ENCODE data around the gene TNFRSF13B. TPM values are rescaled to one million over a fixed set of nuclear protein-coding genes. Genes with fewer than 3 reads are reported as not detected.
"Not testable (repeated sequence)": the region's sequence is repeated elsewhere in the genome, so short reads cannot be mapped to it uniquely, and the experiment has no call there.

Gene TNFRSF13B
- total and polyA plus RNA-seq, 2 donors (not counting 3 experiments of a cell fraction or from before 2014, with no cell fraction given) = not detected

GRCh38 chr17:16922386-16923096 lies 49.4 kb downstream of the TNFRSF13B start:
- peaks cover 2 to 3% of the 10 kb centered on the region in 2 experiments for H3K27me3 ChIP-seq (ENCODE audit: control insufficient read depth in 2 of 2, insufficient read depth in 2 of 2, low read length in 2 of 2)
- H2AFZ ChIP-seq (ENCODE audit: low read depth, low read length) = no peak overlapping the region
- no peak for FAIRE-seq
- no peaks in the 10 kb centered on the region for H3K9me3 ChIP-seq (replicated peaks; ENCODE audit: control insufficient read depth, insufficient read depth, low read length)
- intact Hi-C loops (cut with micrococcal nuclease) (no loop called here), dilution Hi-C loops (cut with MboI; ENCODE audit: extremely low pct_ligation_motif_present, low sequenced_read_pairs) (no loop called here)
- H3K79me2 ChIP-seq (ENCODE audit: control insufficient read depth, insufficient read depth, low read length) = no peaks in the 10 kb centered on the region
- no TSS peak for BruUV-seq (replicated peaks)
- POLR2A ChIA-PET = no interaction called here
- H3K9ac ChIP-seq (replicated peaks; ENCODE audit: extremely low read depth, insufficient read depth, low read length) = no peak overlapping the region
- CTCF ChIA-PET = no interaction called here
- no peaks in the 10 kb centered on the region for H3K4me1 ChIP-seq (ENCODE audit: control insufficient read depth, extremely low read depth, insufficient read depth, low read length)
- H3K36me3 ChIP-seq (ENCODE audit: control insufficient read depth in 2 of 2, extremely low read depth in 1 of 2, insufficient read depth in 2 of 2, low read length in 2 of 2) = no peaks in the 10 kb centered on the region
- H3K9me1 ChIP-seq (replicated peaks; ENCODE audit: control insufficient read depth, extremely low read depth, insufficient read depth, low read length) = no peaks in the 10 kb centered on the region
- H3K27ac ChIP-seq (ENCODE audit: insufficient read depth, low read depth, low read length) = no peak overlapping the region
- no peaks in the 10 kb centered on the region for H4K20me1 ChIP-seq (replicated peaks; ENCODE audit: control insufficient read depth, extremely low read depth, insufficient read depth, low read length)
- H3K4me3 ChIP-seq (replicated peaks in 1 of 3; ENCODE audit: insufficient read depth in 1 of 3, low read depth in 1 of 3, low read length in 3 of 3) = no peak overlapping the region
- H3K4me2 ChIP-seq (ENCODE audit: insufficient read depth, low read length) = no peak overlapping the region
- no peak for DNase-seq (ENCODE audit: low read depth, low spot score)
- no peak for TF ChIP-seq FOS (IDR thresholded peaks at IDR 0.05; ENCODE audit: borderline replicate concordance, insufficient read depth, low read length)
- TF ChIP-seq, protein P1, sequence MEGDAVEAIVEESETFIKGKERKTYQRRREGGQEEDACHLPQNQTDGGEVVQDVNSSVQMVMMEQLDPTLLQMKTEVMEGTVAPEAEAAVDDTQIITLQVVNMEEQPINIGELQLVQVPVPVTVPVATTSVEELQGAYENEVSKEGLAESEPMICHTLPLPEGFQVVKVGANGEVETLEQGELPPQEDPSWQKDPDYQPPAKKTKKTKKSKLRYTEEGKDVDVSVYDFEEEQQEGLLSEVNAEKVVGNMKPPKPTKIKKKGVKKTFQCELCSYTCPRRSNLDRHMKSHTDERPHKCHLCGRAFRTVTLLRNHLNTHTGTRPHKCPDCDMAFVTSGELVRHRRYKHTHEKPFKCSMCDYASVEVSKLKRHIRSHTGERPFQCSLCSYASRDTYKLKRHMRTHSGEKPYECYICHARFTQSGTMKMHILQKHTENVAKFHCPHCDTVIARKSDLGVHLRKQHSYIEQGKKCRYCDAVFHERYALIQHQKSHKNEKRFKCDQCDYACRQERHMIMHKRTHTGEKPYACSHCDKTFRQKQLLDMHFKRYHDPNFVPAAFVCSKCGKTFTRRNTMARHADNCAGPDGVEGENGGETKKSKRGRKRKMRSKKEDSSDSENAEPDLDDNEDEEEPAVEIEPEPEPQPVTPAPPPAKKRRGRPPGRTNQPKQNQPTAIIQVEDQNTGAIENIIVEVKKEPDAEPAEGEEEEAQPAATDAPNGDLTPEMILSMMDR (IDR thresholded peaks at IDR 0.05; ENCODE audit: extremely low read depth in 1 of 2, insufficient read depth in 1 of 2, low read depth in 1 of 2, low read length in 2 of 2) = no peak
- no peak for TF ChIP-seq POLR2A (IDR thresholded peaks at IDR 0.05; ENCODE audit: low read depth, low read length)
- TF ChIP-seq JUN (IDR thresholded peaks at IDR 0.05; ENCODE audit: borderline replicate concordance, insufficient read depth, insufficient read length, low read depth) = no peak
- no peak for TF ChIP-seq GATA2 (IDR thresholded peaks at IDR 0.05; ENCODE audit: insufficient read depth, insufficient read length, low read depth, low read length)
- no peak for TF ChIP-seq EZH2 (IDR thresholded peaks at IDR 0.05; ENCODE audit: borderline replicate concordance, low read depth, low read length, severe bottlenecking)
- no peak for TF ChIP-seq POLR2AphosphoS5 (IDR thresholded peaks at IDR 0.05; ENCODE audit: insufficient read depth, low read depth, low read length)
- no peak for TF ChIP-seq MYC (IDR thresholded peaks at IDR 0.05; ENCODE audit: low read depth, low read length)
- TF ChIP-seq, protein P2, sequence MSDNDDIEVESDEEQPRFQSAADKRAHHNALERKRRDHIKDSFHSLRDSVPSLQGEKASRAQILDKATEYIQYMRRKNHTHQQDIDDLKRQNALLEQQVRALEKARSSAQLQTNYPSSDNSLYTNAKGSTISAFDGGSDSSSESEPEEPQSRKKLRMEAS (IDR thresholded peaks at IDR 0.05; ENCODE audit: insufficient read depth, insufficient read length) = no peak

DNA sequence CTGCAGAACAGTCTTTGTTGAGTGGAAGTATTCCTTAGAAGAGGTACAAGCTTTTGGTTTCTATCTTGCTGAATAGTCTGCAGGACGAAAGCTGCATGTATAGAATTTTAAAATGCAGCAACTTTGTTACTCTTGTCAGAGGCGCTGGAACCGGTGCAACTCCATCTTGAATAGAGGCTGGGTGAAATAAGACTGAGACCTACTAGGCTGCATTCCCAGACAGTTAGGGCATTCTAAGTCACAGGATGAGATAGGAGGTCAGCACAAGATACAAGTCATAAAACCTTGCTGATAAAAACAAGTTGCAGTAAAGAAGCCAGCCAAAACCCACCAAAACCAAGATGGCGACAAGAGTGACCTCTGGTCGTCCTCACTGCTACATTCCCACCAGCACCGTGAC lies 50.5 kb downstream of the TNFRSF13B start:
- not testable (repeated sequence) for H3K4me1 ChIP-seq (ENCODE audit: control insufficient read depth, extremely low read depth, insufficient read depth, low read length); DNase-seq (ENCODE audit: low read depth, low spot score)

More for the DNA sequence above, 50.5 kb downstream of the TNFRSF13B start:
- H3K9me3 ChIP-seq (replicated peaks; ENCODE audit: control insufficient read depth, insufficient read depth, low read length); dilution Hi-C loops (cut with MboI; ENCODE audit: extremely low pct_ligation_motif_present, low sequenced_read_pairs); H2AFZ ChIP-seq (ENCODE audit: low read depth, low read length); FAIRE-seq; H4K20me1 ChIP-seq (replicated peaks; ENCODE audit: control insufficient read depth, extremely low read depth, insufficient read depth, low read length); POLR2A ChIA-PET; H3K4me2 ChIP-seq (ENCODE audit: insufficient read depth, low read length); H3K27ac ChIP-seq (ENCODE audit: insufficient read depth, low read depth, low read length); H3K27me3 ChIP-seq (ENCODE audit: control insufficient read depth in 2 of 2, insufficient read depth in 2 of 2, low read length in 2 of 2); H3K36me3 ChIP-seq (ENCODE audit: control insufficient read depth in 2 of 2, extremely low read depth in 1 of 2, insufficient read depth in 2 of 2, low read length in 2 of 2); H3K4me3 ChIP-seq (replicated peaks in 1 of 3; ENCODE audit: insufficient read depth in 1 of 3, low read depth in 1 of 3, low read length in 3 of 3); H3K79me2 ChIP-seq (ENCODE audit: control insufficient read depth, insufficient read depth, low read length); intact Hi-C loops (cut with micrococcal nuclease); BruUV-seq (replicated peaks); H3K9me1 ChIP-seq (replicated peaks; ENCODE audit: control insufficient read depth, extremely low read depth, insufficient read depth, low read length); H3K9ac ChIP-seq (replicated peaks; ENCODE audit: extremely low read depth, insufficient read depth, low read length): not testable (repeated sequence)
- CTCF ChIA-PET = interaction anchor here (1.5 kb wide), 1 partner anchor 70 kb away, joined by 4 read pairs; no protein-coding TSS in a partner anchor
